Muscle of back (tissue), 11 donors: ENCODE measurements around the gene PAK6. TPM values are rescaled to one million over a fixed set of nuclear protein-coding genes. Genes with fewer than 3 reads are reported as not detected.

Experiments
- DNase-seq, 3 donors: peaks; one replicate each; pipeline versions ENCODE4 v3.0.0 to v3.0.0-alpha.2; 2013
- polyA plus RNA-seq, 10 donors: library from polyadenylated mRNA; unstranded; fragments of 120-200 nt; gene quantifications; one replicate each; pipeline ENCODE4 v1.2.1, GENCODE V29; 2013; ENCODE audit not compliant: insufficient read length in 10 of 10

PAK6 gene
- polyA plus RNA-seq, 10 donors = 0.17 to 2.7 (median 0.44) TPM

- no peak for DNase-seq
Observed at GRCh38 chr15:40292246-40292645, 53.4 kb downstream of the PAK6 start.

- DNase-seq = no peak
Observed at GRCh38 chr15:40293006-40293405, 54.1 kb downstream of the PAK6 start.

- no peak for DNase-seq
Observed at GRCh38 chr15:40293905-40294895, 55.3 kb downstream of the PAK6 start.

GRCh38 chr15:40295297-40295696, 56.4 kb downstream of the PAK6 start:
- DNase-seq = no peak

GRCh38 chr15:40295877-40296560, 57.2 kb downstream of the PAK6 start:
- peak in 1 of 3 donors; percentile 39 for DNase-seq

- DNase-seq = no peak
Observed at GRCh38 chr15:40296561-40297230, 57.8 kb downstream of the PAK6 start.

- DNase-seq = no peak
Observed at GRCh38 chr15:40297356-40297755, 58.5 kb downstream of the PAK6 start.

GRCh38 chr15:40298216-40298935, 59.5 kb downstream of the PAK6 start:
- DNase-seq = no peak

GRCh38 chr15:40300367-40300766, 61.5 kb downstream of the PAK6 start:
- DNase-seq = no peak

- DNase-seq = no peak
Observed at GRCh38 chr15:40300771-40301170, 61.9 kb downstream of the PAK6 start.

- no peak for DNase-seq
Observed at GRCh38 chr15:40301467-40302179, 62.8 kb downstream of the PAK6 start.

GRCh38 chr15:40302288-40302886, 63.5 kb downstream of the PAK6 start:
- no peak for DNase-seq

- no peak for DNase-seq
Observed at GRCh38 chr15:40302981-40303380, 64.1 kb downstream of the PAK6 start.

- DNase-seq = no peak
Observed at GRCh38 chr15:40303576-40303975, 64.7 kb downstream of the PAK6 start.

- DNase-seq = no peak
Observed at GRCh38 chr15:40305281-40305680, 66.4 kb downstream of the PAK6 start.

- DNase-seq = no peak
Observed at GRCh38 chr15:40306371-40306770, 67.5 kb downstream of the PAK6 start.

GRCh38 chr15:40306908-40307307, 68.0 kb downstream of the PAK6 start:
- no peak for DNase-seq

GRCh38 chr15:40307421-40308211, 68.8 kb downstream of the PAK6 start, which contains the start of gene PLCB2:
Gene PLCB2 (minus strand): TSS chr15:40307935. CDS start chr15:40307672, 263 bp downstream.
- peak in 1 of 3 donors; percentile 52 for DNase-seq

GRCh38 chr15:40309344-40309862, 70.5 kb downstream of the PAK6 start:
- DNase-seq = no peak
